Neural cell (in vitro differentiated cells): ENCODE results near the gene NBEA. TPM values are rescaled to one million over a fixed set of nuclear protein-coding genes. Genes with fewer than 3 reads are reported as not detected.

ENCODE experiments used
- H2AFZ ChIP-seq: fragments of 200-600, 300-800 bp; sonication (generic), shearing (Covaris generic); 2 replicates; pipeline ENCODE4 v1.6.0; 2014; ENCODE audit warnings: low read depth, mild to moderate bottlenecking, antibody characterized with exemption, low read length, moderate library complexity
- H3F3A ChIP-seq: fragments of 200-600 bp; shearing (Covaris generic); 2 replicates; pipeline ENCODE4 v1.6.1; 2016; ENCODE audit warnings: mild to moderate bottlenecking, moderate library complexity, mixed read lengths, antibody characterized with exemption, low read length; ENCODE audit not compliant: insufficient read depth, poor library complexity, severe bottlenecking
- H3K27ac ChIP-seq: fragments of 200-600, 300-800 bp; sonication (generic), shearing (Covaris generic); 2 replicates; pipeline ENCODE4 v1.5.1; 2014; ENCODE audit warnings: mild to moderate bottlenecking, low read length, moderate library complexity
- H3K27me3 ChIP-seq: fragments of 300-800, 200-600 bp; sonication (generic), shearing (Covaris generic); 2 replicates; pipeline ENCODE4 v1.6.0; 2014; ENCODE audit warnings: mild to moderate bottlenecking, low read depth, low read length, moderate library complexity; ENCODE audit not compliant: insufficient read depth
- H3K36me3 ChIP-seq: fragments of 300-800, 200-600 bp; sonication (generic), shearing (Covaris generic); 2 replicates; pipeline ENCODE4 v1.5.1; 2014; ENCODE audit warnings: mild to moderate bottlenecking, antibody characterized with exemption, low read length, moderate library complexity; ENCODE audit not compliant: insufficient read depth
- H3K4me2 ChIP-seq: fragments of 300-800, 200-600 bp; sonication (generic), shearing (Covaris generic); 2 replicates; pipeline ENCODE4 v1.6.0; 2014; ENCODE audit warnings: mild to moderate bottlenecking, low read length
- H3K4me3 ChIP-seq: fragments of 300-800, 200-600 bp; sonication (generic), shearing (Covaris generic); 2 replicates; pipeline ENCODE4 v1.5.1; 2014; ENCODE audit warnings: mild to moderate bottlenecking, low read length, moderate library complexity
- H3K79me2 ChIP-seq: fragments of 200-600 bp; shearing (Covaris generic); replicated peaks from 2 replicates; pipeline ENCODE4 v1.6.0; 2014; ENCODE audit warnings: mild to moderate bottlenecking, low read length, moderate library complexity; ENCODE audit not compliant: insufficient read depth
- H3K9ac ChIP-seq: fragments of 300-800, 200-600 bp; sonication (generic), shearing (Covaris generic); 2 replicates; pipeline ENCODE4 v1.6.1; 2016; ENCODE audit warnings: mild to moderate bottlenecking, low read length, mixed read lengths
- H3K9me2 ChIP-seq: fragments of 200-600 bp; shearing (Covaris generic); 2 replicates; pipeline ENCODE4 v1.6.1; 2016; ENCODE audit warnings: mild to moderate bottlenecking, low read length, mixed read lengths; ENCODE audit not compliant: insufficient read depth
- H3K9me3 ChIP-seq: fragments of 200-600, 300-800 bp; sonication (generic), shearing (Covaris generic); 2 replicates; pipeline ENCODE4 v1.6.1; 2016; ENCODE audit warnings: mild to moderate bottlenecking, mixed run types, low read length, moderate library complexity, mixed read lengths
- H4K20me1 ChIP-seq: fragments of 200-600 bp; shearing (Covaris generic); 2 replicates; pipeline ENCODE4 v1.6.1; 2016; ENCODE audit warnings: mild to moderate bottlenecking, mixed run types; ENCODE audit not compliant: insufficient read depth
- EP300 ChIP-seq: fragments of 450-650 bp; conservative IDR thresholded peaks from 2 replicates; pipeline ENCODE4 v1.6.1; 2014; ENCODE audit warnings: antibody characterized with exemption, mild to moderate bottlenecking, moderate library complexity; ENCODE audit not compliant: poor library complexity, severe bottlenecking
- EZH2 ChIP-seq: fragments of 200-600, 300-800 bp; shearing (Covaris generic), sonication (generic); IDR thresholded peaks from 2 replicates; pipeline ENCODE4 v1.6.1; 2014; ENCODE audit warnings: antibody characterized with exemption, low read length, borderline replicate concordance, mild to moderate bottlenecking; ENCODE audit not compliant: insufficient read depth, poor library complexity, severe bottlenecking
- MXI1 ChIP-seq: fragments of 450-650 bp; conservative IDR thresholded peaks from 2 replicates; pipeline ENCODE4 v1.6.1; 2014; ENCODE audit warnings: antibody characterized with exemption, mild to moderate bottlenecking; ENCODE audit not compliant: poor library complexity, severe bottlenecking
- POLR2AphosphoS5 ChIP-seq: IDR thresholded peaks from 2 replicates; pipeline ENCODE4 v1.6.1; 2012
- RAD21 ChIP-seq: fragments of 450-650 bp; conservative IDR thresholded peaks from 2 replicates; pipeline ENCODE4 v1.6.1; 2014; ENCODE audit warnings: antibody characterized with exemption, mild to moderate bottlenecking, moderate library complexity
- SMC3 ChIP-seq: fragments of 450-650 bp; conservative IDR thresholded peaks from 2 replicates; pipeline ENCODE4 v1.6.1; 2014; ENCODE audit warnings: antibody characterized with exemption, mild to moderate bottlenecking, moderate library complexity; ENCODE audit not compliant: poor library complexity
- TAF1 ChIP-seq: IDR thresholded peaks from 2 replicates; pipeline ENCODE4 v1.6.1; 2012; ENCODE audit warnings: low read depth
- polyA plus RNA-seq: library from polyadenylated mRNA; depleted of rRNA; stranded (reverse); fragments of >200 nt; gene quantifications from 2 replicates; pipeline ENCODE4 v1.2.3, GENCODE V29; 2014
- TF ChIP-seq, protein P1 (sequence below): fragments of 450-650 bp; IDR thresholded peaks from 2 replicates; pipeline ENCODE4 v1.5.1; 2014; ENCODE audit warnings: antibody characterized with exemption, mild to moderate bottlenecking, moderate library complexity; ENCODE audit not compliant: poor library complexity, severe bottlenecking
- TF ChIP-seq, protein P2 (sequence below): IDR thresholded peaks from 2 replicates; pipeline ENCODE4 v1.6.1; 2012; ENCODE audit warnings: borderline replicate concordance

Gene NBEA
- polyA plus RNA-seq, 1 donor from 2014 or later = 55.8 TPM

DNA sequence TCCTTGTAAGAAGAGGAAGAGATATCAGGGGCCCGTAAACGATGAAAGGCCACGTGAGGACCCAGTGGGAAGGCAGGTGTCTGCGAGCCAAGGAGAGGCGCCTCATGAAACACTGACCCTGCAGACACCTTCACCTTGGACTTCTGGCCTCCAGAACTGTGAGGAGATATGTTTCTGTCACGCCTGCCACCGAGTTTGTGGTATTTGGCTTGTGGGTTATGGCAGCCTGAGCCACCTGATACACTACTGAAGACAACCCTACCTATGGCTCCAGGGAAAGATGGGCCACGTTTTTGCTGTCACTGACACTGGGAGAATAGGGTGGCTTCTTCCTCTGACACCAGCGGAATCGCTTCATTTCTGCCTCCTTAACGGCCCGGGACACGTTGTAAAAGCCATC lies 752.0 kb downstream of the NBEA start:
- no peak overlapping the region for H3K4me3 ChIP-seq
- no peak overlapping the region for H3K27ac ChIP-seq
- no peaks in the 10 kb centered on the region for H3K36me3 ChIP-seq
- no peak overlapping the region for H2AFZ ChIP-seq
- H3K9me3 ChIP-seq = no peaks in the 10 kb centered on the region
- no peaks in the 10 kb centered on the region for H4K20me1 ChIP-seq
- no peaks in the 10 kb centered on the region for H3K27me3 ChIP-seq
- H3F3A ChIP-seq = no peaks in the 10 kb centered on the region
- TF ChIP-seq, protein P1, sequence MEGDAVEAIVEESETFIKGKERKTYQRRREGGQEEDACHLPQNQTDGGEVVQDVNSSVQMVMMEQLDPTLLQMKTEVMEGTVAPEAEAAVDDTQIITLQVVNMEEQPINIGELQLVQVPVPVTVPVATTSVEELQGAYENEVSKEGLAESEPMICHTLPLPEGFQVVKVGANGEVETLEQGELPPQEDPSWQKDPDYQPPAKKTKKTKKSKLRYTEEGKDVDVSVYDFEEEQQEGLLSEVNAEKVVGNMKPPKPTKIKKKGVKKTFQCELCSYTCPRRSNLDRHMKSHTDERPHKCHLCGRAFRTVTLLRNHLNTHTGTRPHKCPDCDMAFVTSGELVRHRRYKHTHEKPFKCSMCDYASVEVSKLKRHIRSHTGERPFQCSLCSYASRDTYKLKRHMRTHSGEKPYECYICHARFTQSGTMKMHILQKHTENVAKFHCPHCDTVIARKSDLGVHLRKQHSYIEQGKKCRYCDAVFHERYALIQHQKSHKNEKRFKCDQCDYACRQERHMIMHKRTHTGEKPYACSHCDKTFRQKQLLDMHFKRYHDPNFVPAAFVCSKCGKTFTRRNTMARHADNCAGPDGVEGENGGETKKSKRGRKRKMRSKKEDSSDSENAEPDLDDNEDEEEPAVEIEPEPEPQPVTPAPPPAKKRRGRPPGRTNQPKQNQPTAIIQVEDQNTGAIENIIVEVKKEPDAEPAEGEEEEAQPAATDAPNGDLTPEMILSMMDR = no peak
- TF ChIP-seq, protein P2, sequence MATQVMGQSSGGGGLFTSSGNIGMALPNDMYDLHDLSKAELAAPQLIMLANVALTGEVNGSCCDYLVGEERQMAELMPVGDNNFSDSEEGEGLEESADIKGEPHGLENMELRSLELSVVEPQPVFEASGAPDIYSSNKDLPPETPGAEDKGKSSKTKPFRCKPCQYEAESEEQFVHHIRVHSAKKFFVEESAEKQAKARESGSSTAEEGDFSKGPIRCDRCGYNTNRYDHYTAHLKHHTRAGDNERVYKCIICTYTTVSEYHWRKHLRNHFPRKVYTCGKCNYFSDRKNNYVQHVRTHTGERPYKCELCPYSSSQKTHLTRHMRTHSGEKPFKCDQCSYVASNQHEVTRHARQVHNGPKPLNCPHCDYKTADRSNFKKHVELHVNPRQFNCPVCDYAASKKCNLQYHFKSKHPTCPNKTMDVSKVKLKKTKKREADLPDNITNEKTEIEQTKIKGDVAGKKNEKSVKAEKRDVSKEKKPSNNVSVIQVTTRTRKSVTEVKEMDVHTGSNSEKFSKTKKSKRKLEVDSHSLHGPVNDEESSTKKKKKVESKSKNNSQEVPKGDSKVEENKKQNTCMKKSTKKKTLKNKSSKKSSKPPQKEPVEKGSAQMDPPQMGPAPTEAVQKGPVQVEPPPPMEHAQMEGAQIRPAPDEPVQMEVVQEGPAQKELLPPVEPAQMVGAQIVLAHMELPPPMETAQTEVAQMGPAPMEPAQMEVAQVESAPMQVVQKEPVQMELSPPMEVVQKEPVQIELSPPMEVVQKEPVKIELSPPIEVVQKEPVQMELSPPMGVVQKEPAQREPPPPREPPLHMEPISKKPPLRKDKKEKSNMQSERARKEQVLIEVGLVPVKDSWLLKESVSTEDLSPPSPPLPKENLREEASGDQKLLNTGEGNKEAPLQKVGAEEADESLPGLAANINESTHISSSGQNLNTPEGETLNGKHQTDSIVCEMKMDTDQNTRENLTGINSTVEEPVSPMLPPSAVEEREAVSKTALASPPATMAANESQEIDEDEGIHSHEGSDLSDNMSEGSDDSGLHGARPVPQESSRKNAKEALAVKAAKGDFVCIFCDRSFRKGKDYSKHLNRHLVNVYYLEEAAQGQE = no peak
- TF ChIP-seq MXI1 = no peak
- no peak for TF ChIP-seq EZH2
- no peak for TF ChIP-seq TAF1
- no peak for TF ChIP-seq SMC3
- TF ChIP-seq POLR2AphosphoS5 = no peak
- no peak for TF ChIP-seq EP300
- no peak for TF ChIP-seq RAD21
- no peaks in the 10 kb centered on the region for H3K9me2 ChIP-seq
- no peak overlapping the region for H3K9ac ChIP-seq
- H3K4me2 ChIP-seq = no peak overlapping the region
- H3K79me2 ChIP-seq = no peaks in the 10 kb centered on the region

GRCh38 chr13:35694549-35695447 lies 752.7 kb downstream of the NBEA start:
- H3K79me2 ChIP-seq = no peaks in the 10 kb centered on the region
- H3K4me2 ChIP-seq = no peak overlapping the region
- no peaks in the 10 kb centered on the region for H4K20me1 ChIP-seq
- no peaks in the 10 kb centered on the region for H3K27me3 ChIP-seq
- H2AFZ ChIP-seq = no peak overlapping the region
- no peaks in the 10 kb centered on the region for H3K9me2 ChIP-seq
- no peaks in the 10 kb centered on the region for H3K9me3 ChIP-seq
- H3K36me3 ChIP-seq = no peaks in the 10 kb centered on the region
- H3K27ac ChIP-seq = no peak overlapping the region
- TF ChIP-seq MXI1 (no peak), TAF1 (no peak), RAD21 (no peak), EP300 (no peak), POLR2AphosphoS5 (no peak), SMC3 (no peak), EZH2 (no peak)
- TF ChIP-seq, protein P2 = no peak
- TF ChIP-seq, protein P1 = no peak
- no peak overlapping the region for H3K9ac ChIP-seq
- H3F3A ChIP-seq = no peaks in the 10 kb centered on the region
- H3K4me3 ChIP-seq = no peak overlapping the region
